PFSK-1 (cell line): ENCODE data around the gene MINDY4.

ENCODE experiments used
- FOXP2 ChIP-seq: optimal IDR thresholded peaks from 2 replicates; pipeline ENCODE3; 2011; ENCODE audit warnings: borderline replicate concordance, control low read depth, inconsistent platforms; ENCODE audit not compliant: insufficient read depth; ENCODE audit errors: extremely low read length, extremely low read depth
- POLR2AphosphoS5 ChIP-seq: IDR thresholded peaks from 2 replicates; pipeline ENCODE4 v1.6.1; 2012; ENCODE audit warnings: low read depth, mild to moderate bottlenecking, control low read depth, low read length, moderate library complexity
- REST ChIP-seq, 2 experiments: IDR thresholded peaks; 2 replicates each; pipeline versions ENCODE4 v1.6.1 to v1.8.0; 2011 to 2012; ENCODE audit warnings: low read depth in 2 of 2, low read length in 2 of 2, control low read depth in 1 of 2, inconsistent platforms in 1 of 2, mild to moderate bottlenecking in 1 of 2, moderate library complexity in 1 of 2; ENCODE audit not compliant: insufficient read depth in 1 of 2
- SIN3A ChIP-seq: IDR thresholded peaks from 2 replicates; pipeline ENCODE4 v1.6.1; 2012; ENCODE audit warnings: mild to moderate bottlenecking, low read length, moderate library complexity, borderline replicate concordance; ENCODE audit not compliant: insufficient read depth
- TAF1 ChIP-seq: IDR thresholded peaks from 2 replicates; pipeline ENCODE4 v1.6.1; 2012; ENCODE audit warnings: low read length, control low read depth, borderline replicate concordance; ENCODE audit not compliant: insufficient read depth

The MINDY4 gene

GRCh38 chr7:30778255-30779025 is 7.2 kb downstream of the MINDY4 start:
- TF ChIP-seq TAF1 (no peak), POLR2AphosphoS5 (no peak), FOXP2 (no peak), SIN3A (no peak), REST (IDR thresholded peaks at IDR 0.05; ENCODE audit: insufficient read depth in 1 of 2, low read depth in 2 of 2, low read length in 2 of 2) (no peak)

- no peak for TF ChIP-seq TAF1
- TF ChIP-seq POLR2AphosphoS5, result no peak
- no peak for TF ChIP-seq FOXP2
Measured at GRCh38 chr7:30779574-30779973, 8.4 kb downstream of the MINDY4 start.

GRCh38 chr7:30780941-30781340 is 9.7 kb downstream of the MINDY4 start:
- no peak for TF ChIP-seq FOXP2
- TF ChIP-seq REST (IDR thresholded peaks at IDR 0.05; ENCODE audit: insufficient read depth in 1 of 2, low read depth in 2 of 2, low read length in 2 of 2), result no peak
- TF ChIP-seq TAF1, result no peak

GRCh38 chr7:30782690-30783089 is 11.5 kb downstream of the MINDY4 start:
- TF ChIP-seq REST (IDR thresholded peaks at IDR 0.05; ENCODE audit: insufficient read depth in 1 of 2, low read depth in 2 of 2, low read length in 2 of 2), result no peak
- no peak for TF ChIP-seq FOXP2
- no peak for TF ChIP-seq TAF1
- no peak for TF ChIP-seq POLR2AphosphoS5
- TF ChIP-seq SIN3A, result no peak

- TF ChIP-seq POLR2AphosphoS5 (no peak), FOXP2 (no peak), REST (IDR thresholded peaks at IDR 0.05; ENCODE audit: insufficient read depth in 1 of 2, low read depth in 2 of 2, low read length in 2 of 2) (no peak), TAF1 (no peak), SIN3A (no peak)
Measured at GRCh38 chr7:30785786-30786185, 14.6 kb downstream of the MINDY4 start.
